Measurements from ENCODE around the gene ARNT2. TPM values are rescaled to one million over a fixed set of nuclear protein-coding genes. Genes with fewer than 3 reads are reported as not detected.

Gene ARNT2
- total RNA-seq, 1 donor from 2014 or later = 35.7 TPM

- Mint-ChIP-seq H3K4me3 (ENCODE audit: unreplicated experiment) (no peak overlapping the region), H3K27me3 (ENCODE audit: unreplicated experiment) (peaks cover 4% of the 10 kb centered on the region), H3K9me3 (ENCODE audit: unreplicated experiment) (peaks cover 4% of the 10 kb centered on the region), H3K36me3 (ENCODE audit: unreplicated experiment) (no peaks in the 10 kb centered on the region), H3K4me1 (ENCODE audit: low read depth, unreplicated experiment) (peaks cover 12% of the 10 kb centered on the region), H3K27ac (ENCODE audit: unreplicated experiment) (no peak overlapping the region)
- no peak for DNase-seq
- TF ChIP-seq, protein P1, sequence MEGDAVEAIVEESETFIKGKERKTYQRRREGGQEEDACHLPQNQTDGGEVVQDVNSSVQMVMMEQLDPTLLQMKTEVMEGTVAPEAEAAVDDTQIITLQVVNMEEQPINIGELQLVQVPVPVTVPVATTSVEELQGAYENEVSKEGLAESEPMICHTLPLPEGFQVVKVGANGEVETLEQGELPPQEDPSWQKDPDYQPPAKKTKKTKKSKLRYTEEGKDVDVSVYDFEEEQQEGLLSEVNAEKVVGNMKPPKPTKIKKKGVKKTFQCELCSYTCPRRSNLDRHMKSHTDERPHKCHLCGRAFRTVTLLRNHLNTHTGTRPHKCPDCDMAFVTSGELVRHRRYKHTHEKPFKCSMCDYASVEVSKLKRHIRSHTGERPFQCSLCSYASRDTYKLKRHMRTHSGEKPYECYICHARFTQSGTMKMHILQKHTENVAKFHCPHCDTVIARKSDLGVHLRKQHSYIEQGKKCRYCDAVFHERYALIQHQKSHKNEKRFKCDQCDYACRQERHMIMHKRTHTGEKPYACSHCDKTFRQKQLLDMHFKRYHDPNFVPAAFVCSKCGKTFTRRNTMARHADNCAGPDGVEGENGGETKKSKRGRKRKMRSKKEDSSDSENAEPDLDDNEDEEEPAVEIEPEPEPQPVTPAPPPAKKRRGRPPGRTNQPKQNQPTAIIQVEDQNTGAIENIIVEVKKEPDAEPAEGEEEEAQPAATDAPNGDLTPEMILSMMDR (IDR thresholded peaks at IDR 0.05; ENCODE audit: partially characterized antibody, unreplicated experiment) = no peak
These were observed 35.0 kb downstream of the ARNT2 start for GRCh38 chr15:80439140-80439539.

DNA sequence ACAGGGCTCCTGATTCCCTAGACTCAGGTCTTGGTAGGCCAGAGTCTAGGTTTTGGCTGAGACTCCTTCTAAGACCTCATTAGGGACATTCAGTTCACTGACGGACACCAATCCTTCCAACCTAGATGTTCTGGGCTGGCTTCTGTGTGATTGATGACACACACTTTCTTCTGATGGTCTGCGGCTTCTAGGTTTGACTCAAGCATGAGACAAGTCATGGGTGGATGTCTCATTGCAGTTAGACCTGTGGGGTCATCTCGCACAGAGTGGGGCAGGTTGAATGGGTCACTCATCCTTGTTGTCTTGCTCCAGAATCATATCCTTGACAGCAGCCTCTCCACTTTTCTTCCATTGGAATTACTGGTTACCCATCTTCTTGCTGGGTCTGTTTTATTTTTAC lies 35.8 kb downstream of the ARNT2 start:
- TF ChIP-seq, protein P1 (IDR thresholded peaks at IDR 0.05; ENCODE audit: partially characterized antibody, unreplicated experiment) = no peak
- Mint-ChIP-seq H3K36me3 (ENCODE audit: unreplicated experiment) (no peaks in the 10 kb centered on the region), H3K27ac (ENCODE audit: unreplicated experiment) (no peak overlapping the region), H3K4me1 (ENCODE audit: low read depth, unreplicated experiment) (peaks cover 12% of the 10 kb centered on the region), H3K4me3 (ENCODE audit: unreplicated experiment) (no peak overlapping the region), H3K9me3 (ENCODE audit: unreplicated experiment) (peaks cover 4% of the 10 kb centered on the region), H3K27me3 (ENCODE audit: unreplicated experiment) (peaks cover 4% of the 10 kb centered on the region)
- no peak for DNase-seq

- Mint-ChIP-seq H3K4me3 (ENCODE audit: unreplicated experiment) (peak overlapping the region; percentile 7), H3K27ac (ENCODE audit: unreplicated experiment) (no peak overlapping the region), H3K36me3 (ENCODE audit: unreplicated experiment) (no peaks in the 10 kb centered on the region), H3K9me3 (ENCODE audit: unreplicated experiment) (peaks cover 3% of the 10 kb centered on the region), H3K27me3 (ENCODE audit: unreplicated experiment) (peaks cover 4% of the 10 kb centered on the region), H3K4me1 (ENCODE audit: low read depth, unreplicated experiment) (peaks cover 12% of the 10 kb centered on the region)
- TF ChIP-seq, protein P1 (IDR thresholded peaks at IDR 0.05; ENCODE audit: partially characterized antibody, unreplicated experiment) = no peak
- no peak for DNase-seq
These were observed 36.9 kb downstream of the ARNT2 start for GRCh38 chr15:80441041-80441440.

GRCh38 chr15:80441714-80442113 lies 37.5 kb downstream of the ARNT2 start:
- no peak overlapping the region for H3K4me3 Mint-ChIP-seq (ENCODE audit: unreplicated experiment)
- no peak overlapping the region for H3K27ac Mint-ChIP-seq (ENCODE audit: unreplicated experiment)
- DNase-seq = no peak

GRCh38 chr15:80442728-80443403 lies 38.7 kb downstream of the ARNT2 start:
- TF ChIP-seq, protein P1 (IDR thresholded peaks at IDR 0.05; ENCODE audit: partially characterized antibody, unreplicated experiment) = no peak
- H3K4me3 Mint-ChIP-seq (ENCODE audit: unreplicated experiment) = no peak overlapping the region
- no peaks in the 10 kb centered on the region for H3K36me3 Mint-ChIP-seq (ENCODE audit: unreplicated experiment)
- DNase-seq = no peak
- no peak overlapping the region for H3K27ac Mint-ChIP-seq (ENCODE audit: unreplicated experiment)
- peaks cover 4% of the 10 kb centered on the region for H3K27me3 Mint-ChIP-seq (ENCODE audit: unreplicated experiment)
- no peaks in the 10 kb centered on the region for H3K9me3 Mint-ChIP-seq (ENCODE audit: unreplicated experiment)
- peaks cover 12% of the 10 kb centered on the region for H3K4me1 Mint-ChIP-seq (ENCODE audit: low read depth, unreplicated experiment)

More at GRCh38 chr15:80441714-80442113, 37.5 kb downstream of the ARNT2 start:
- TF ChIP-seq, protein P1 (IDR thresholded peaks at IDR 0.05; ENCODE audit: partially characterized antibody, unreplicated experiment) = no peak
- Mint-ChIP-seq H3K36me3 (ENCODE audit: unreplicated experiment) (no peaks in the 10 kb centered on the region), H3K27me3 (ENCODE audit: unreplicated experiment) (peaks cover 4% of the 10 kb centered on the region), H3K4me1 (ENCODE audit: low read depth, unreplicated experiment) (peaks cover 12% of the 10 kb centered on the region), H3K9me3 (ENCODE audit: unreplicated experiment) (peaks cover 3% of the 10 kb centered on the region)
